GM18507 (cell line): ENCODE results near the gene EEF1A2.

Source experiments
- DNase-seq: peaks from one replicate; pipeline ENCODE4 v3.0.0; 2011; ENCODE audit warnings: low read depth; ENCODE audit not compliant: insufficient read length; ENCODE audit errors: extremely low spot score
- FAIRE-seq: peaks from 2 replicates; lab custom pipeline; 2011; peaks lifted over from hg19 to GRCh38; lab: Jason Lieb, UNC

The EEF1A2 gene

DNA sequence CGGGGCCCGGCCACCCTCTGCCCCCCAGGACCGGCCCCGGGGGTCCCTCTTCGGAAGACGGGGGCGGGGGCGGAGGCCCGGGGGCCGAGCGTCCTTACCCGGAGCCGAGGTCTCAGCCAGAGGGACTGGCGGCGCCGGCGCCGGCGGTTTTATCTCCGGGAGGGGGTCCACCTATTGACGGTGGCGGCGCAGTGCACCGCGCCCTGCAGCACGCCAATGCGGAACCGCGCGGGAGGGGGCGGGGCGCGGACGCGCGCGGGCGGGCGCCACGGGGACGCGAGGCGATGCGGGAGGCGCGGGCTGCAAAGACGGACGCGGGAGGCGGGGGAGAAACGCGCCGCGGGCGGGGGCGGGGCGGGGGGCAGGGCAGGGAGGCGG lies at the start of gene EEF1A2:
Gene EEF1A2, minus strand, starts transcription at position 124 of the 378 bp plus-strand sequence. CDS start 1,320 bp downstream, outside the sequence.
- no peak for DNase-seq
- FAIRE-seq: no peak

DNA sequence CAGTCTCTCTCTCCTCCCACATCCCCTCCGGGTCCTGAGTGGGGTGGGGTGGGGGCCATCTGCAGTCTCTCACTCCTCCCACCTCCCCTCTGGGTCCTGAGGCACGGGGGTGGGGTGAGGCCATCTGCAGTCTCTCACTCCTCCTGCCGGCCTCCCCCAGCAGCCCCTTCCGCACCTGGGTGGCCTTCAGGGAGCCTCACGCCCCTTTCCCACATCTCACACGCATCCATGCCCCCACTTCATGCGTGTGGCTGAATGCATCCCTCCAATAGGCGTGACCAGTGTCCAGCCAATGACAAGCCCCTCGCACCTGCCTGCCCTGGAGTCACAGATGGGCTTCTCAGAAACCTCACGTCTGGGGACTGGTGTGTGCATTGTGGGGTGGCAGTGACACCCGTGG lies 49.7 kb upstream of the EEF1A2 start:
- FAIRE-seq: no peak
- DNase-seq: no peak

DNA sequence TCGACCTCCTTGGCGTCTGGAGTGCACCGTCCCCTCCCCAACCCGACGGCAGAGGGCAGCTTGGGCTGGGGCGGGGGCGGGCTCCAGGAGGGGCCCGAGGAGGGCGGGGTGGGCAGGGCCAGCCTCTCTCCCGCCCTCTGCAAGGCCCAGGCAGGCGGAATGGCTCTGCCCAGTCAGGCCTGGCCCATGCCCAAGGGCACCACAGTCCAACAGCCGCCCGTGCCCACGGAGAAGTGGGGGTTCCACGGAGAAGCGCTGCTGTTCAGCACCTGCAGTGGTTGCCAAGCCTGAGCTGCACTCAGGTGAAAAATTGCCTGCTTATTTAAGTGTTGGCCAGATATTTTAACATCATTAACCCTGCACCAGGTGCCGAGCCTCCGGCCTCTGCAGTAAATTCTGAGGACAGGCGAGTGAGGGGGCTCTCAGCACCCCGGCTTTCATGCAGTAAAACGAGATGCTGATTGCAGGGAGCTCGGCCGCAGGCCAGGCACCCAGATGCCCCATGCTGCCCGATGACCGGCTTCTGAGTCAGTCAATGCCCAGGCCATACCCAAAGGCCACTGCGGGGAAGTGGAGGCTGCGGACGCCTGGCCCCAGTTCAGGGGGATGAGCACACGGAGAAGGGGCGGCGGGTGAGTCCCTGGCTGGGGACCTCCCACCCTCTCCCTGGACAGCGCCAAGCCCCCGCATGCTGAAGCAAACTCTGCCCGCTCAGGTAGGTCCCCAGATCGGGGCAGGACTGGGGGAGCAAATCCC lies 49.0 kb upstream of the EEF1A2 start, which contains the start of gene SRMS:
Gene SRMS, minus strand, starts transcription at position 25 of the 756 bp plus-strand sequence. CDS start 286 bp downstream, outside the sequence.
- FAIRE-seq: no peak

DNA sequence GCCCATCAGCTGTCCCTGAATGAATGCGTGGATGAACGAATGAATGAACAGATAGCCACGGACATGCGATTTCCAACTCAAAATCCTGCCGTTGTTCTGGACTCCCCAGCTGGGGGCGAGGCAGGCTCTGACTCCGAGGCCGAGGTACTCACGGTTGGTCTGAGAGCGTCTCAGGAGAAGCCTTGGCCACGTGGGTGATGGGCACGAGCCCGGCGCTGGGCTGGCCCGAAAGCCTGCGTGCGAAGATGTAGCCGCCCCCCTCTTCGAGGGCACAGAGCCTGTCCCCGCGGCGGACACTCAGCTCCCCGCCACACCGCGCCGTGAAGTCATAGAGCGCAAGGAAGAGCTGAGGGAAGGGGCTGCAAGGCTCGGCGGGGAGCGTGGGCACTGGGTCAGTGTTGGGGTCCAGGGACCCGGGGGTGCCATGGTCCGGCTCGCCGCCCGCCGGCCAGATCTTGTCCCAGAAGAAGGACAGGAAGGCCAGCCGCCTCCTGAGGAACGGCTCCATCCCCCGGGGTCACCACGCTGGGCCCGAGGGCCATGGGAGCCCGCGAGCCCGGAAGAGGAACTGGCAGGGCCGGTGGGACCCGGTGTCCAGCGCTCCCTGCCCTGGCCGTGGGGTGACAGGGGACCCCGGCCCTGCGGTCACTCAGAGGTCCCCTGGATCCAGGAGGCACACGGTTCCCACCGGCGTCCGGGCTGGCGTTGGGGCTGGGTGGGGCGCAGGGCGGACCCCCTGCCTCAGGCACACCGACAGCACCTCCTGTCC lies 48.3 kb upstream of the EEF1A2 start:
- FAIRE-seq: no peak
- no peak for DNase-seq

More for the DNA sequence above, 49.0 kb upstream of the EEF1A2 start, which contains the start of gene SRMS:
- no peak for DNase-seq

DNA sequence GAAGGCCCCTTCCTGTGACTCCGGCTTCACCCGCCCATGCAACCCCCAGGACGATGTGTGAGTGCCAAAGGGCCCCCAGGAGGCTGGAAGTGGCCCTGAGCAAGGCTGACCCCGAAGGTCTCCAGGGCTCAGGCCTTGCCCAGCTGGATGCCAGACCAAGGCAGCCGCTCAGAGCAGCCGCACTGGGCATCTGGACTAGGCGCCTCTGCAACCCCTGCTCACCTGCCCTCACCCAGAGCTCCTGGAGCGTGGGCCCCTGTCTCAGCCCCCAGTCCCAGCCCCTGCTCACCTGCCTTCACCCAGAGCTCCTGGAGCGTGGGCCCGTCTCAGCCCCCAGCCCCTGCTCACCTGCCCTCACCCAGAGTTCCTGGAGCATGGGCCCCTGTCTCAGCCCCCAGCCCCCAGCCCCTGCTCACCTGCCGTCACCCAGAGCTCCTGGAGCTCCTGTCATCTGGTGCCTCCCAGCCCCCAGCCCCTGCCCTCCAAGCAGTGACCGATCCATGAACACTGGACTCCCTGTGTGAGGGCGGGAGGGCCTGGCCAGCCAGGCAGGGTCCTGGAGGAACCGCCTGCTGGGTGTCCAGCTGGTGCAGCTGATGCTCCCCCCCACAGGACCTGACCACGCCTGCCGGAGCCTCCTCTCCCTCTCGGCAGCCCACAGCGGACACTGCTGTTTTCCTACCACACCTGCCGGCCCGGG lies 47.5 kb upstream of the EEF1A2 start:
- FAIRE-seq (no peak), DNase-seq (no peak)

DNA sequence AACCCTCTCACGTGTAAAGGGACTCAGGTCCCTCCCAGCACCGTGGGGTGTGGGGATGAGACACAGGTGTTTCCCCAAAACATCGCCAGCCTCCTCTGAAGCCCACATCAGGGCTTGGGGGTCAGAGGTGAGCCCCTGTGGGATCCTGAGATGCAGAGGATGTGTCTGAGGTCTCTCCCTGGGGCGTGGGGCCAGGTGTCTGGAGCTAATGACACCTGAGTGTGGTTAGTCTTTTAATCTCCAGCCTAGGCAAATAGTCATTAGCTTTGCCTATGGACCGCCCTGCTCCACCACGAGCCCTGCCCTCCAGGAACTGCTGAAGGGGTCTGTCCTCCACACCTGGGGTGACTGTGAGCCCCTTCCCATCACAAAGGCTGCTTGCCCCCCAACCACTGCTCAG lies 46.9 kb upstream of the EEF1A2 start:
- DNase-seq (no peak), FAIRE-seq (no peak)

DNA sequence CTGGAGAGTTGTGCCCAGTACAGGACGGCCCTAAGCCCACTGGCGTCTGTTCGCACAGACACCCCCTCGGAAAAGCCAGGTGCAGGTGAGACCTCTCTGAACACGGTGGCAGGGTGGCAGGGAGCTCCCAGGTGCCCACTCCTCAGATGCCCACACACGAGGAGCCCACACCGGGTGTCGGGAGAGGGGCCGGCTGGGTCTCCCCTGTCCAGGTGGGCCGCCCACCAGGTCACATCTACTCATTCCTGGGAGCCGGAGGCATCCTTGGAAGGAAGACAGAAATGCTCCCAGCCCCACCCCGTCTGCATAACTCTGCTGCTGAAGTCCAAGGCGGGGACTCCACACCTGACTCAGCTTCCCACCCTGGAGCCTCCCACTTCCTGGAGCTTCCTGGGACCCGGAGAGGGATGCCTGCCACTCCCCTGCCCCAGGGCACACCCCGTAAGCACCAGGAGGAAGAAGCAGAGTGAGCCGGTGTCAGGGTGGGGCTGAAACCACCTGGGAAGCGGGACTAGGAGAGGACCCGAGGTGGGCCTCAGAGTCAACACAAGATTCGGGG lies 46.2 kb upstream of the EEF1A2 start:
- DNase-seq (no peak), FAIRE-seq (no peak)

DNA sequence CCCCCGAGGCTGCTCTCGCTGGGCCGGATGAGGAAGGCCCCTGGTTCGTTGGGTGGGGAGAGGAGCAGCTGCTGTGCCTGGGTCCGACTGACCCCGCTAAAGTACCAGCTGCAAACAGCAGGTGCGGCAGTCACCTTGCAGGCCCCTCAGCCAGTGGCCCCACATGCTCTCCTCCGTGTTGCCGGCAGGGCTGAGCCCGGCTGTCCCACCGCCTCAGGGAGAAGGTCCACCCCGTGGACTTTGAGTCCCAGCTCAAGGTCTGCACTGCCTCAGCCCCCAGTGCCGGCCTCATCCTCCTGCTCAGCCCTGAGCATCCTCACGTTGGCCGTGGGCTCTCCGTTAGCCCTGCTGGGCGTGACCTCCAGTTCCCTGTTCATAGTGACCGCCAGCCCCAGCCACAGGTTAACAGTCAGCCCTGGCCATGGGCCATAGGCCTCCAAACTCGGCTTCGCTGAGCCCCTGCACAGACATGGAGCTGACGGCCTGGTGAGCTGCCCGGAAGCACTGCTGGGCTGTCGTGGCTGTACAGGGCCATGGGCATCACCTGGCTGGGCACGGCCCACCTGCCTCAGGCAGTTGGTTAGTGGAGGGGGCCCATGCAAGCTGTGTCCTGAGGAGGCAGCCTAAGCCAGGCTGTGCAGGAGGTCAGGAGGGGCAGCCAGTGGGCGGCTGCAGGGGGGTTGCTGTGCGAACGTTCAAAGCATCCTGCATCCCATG lies 45.5 kb upstream of the EEF1A2 start:
- DNase-seq (no peak), FAIRE-seq (no peak)

DNA sequence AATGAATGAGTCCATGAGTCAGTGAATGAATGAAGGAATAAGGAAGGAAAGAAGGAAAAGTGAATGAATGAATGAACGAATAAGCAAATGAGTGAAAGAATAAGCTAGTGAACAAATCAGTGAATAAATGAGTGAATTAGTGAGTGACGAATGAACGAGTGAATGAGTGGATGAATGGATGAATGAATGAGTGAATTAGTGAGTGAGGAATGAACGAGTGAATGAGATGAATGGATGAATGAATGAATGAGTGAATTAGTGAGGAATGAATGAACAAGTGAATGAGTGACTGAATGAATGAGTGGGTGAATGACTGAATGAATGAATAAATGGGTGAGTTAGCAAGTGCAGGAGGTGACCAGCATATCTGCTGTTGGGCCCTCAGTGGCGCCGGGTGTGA lies 44.9 kb upstream of the EEF1A2 start:
- FAIRE-seq: no peak
- no peak for DNase-seq

DNA sequence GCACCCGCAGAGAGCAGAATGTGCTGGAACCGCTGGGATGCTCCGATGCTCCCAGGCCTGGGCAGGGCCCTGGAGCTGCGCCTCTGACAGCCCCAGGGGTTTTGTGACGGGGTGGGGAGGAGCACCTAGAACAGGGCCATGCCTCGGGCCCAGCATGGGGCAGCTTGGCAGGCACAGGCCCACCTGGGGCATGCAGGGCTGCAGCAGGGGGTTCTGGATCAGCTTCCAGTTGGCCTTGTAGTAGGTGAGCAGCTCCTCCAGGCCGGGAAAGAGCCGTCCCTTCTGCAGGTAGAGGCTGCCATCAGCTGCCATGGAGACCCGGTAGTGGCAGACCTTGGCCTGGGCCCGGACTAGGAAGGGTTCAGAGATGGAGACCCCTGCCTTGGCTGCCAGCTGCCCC lies 44.2 kb upstream of the EEF1A2 start:
- no peak for DNase-seq
- no peak for FAIRE-seq

DNA sequence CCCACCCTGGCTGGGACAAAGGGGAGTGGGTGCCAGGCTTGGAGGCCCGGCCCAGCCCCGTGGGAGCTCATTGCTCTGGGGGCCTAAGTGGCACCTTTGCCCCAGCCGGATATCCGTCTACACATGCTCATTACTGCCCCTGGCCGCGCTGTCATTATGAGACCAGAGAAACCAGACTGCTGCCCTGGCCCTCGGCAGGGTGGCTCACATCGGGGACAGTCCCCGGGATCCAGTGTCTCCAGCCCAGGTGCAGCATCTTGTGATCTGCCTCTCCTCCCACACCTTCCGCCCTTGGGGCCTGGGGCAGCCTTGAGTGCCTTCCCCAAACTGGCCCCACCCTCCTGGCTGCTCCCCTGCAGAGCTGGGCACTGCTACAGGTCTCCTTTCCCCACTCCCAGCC lies 43.8 kb upstream of the EEF1A2 start:
- DNase-seq (peak; percentile 56), FAIRE-seq (peak; percentile 83)

DNA sequence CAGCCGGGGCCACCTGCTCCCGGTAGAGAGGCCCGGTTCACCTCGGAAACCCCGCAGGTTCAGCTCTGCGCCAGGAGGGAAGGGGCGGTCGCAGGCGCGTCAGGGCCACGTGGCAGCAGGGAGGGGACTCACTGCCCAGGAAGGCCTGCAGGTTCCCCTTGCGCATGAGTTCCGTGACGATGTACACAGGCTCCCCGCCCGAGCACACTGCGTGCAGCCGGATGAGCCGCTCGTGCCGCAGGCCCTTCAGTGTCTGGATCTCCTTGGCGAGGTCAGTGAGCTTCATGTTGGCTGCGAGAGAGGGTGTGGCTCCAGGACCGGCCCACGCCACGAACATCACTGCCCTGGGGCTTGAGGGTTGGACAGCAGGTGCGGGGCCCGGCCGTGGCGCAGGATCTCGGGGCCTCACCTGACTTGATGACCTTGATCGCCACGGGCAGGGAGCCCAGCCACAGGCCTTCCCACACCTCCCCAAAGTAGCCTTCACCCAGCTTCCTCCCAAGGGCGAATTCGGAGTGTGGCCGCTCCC lies 43.2 kb upstream of the EEF1A2 start:
- FAIRE-seq (no peak), DNase-seq (no peak)

DNA sequence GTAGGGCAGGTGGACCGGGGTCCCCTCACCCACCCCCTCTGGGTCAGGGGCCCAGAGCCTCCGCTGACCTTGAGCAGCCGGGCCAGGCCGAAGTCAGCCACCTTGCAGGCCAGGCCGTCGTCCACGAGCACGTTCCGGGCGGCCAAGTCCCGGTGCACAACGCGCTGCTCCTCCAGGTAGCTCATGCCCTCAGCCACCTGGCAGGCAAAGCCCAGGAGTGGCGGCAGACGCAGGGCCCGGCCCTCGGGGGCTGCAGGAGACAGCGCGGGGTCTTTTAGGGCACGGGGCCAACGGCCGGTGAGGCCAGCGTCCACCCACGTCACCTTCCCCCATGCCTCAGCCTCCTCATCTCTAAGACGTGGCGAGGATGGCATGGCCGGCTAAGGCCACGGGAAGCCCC lies 42.5 kb upstream of the EEF1A2 start:
- FAIRE-seq (no peak), DNase-seq (no peak)

DNA sequence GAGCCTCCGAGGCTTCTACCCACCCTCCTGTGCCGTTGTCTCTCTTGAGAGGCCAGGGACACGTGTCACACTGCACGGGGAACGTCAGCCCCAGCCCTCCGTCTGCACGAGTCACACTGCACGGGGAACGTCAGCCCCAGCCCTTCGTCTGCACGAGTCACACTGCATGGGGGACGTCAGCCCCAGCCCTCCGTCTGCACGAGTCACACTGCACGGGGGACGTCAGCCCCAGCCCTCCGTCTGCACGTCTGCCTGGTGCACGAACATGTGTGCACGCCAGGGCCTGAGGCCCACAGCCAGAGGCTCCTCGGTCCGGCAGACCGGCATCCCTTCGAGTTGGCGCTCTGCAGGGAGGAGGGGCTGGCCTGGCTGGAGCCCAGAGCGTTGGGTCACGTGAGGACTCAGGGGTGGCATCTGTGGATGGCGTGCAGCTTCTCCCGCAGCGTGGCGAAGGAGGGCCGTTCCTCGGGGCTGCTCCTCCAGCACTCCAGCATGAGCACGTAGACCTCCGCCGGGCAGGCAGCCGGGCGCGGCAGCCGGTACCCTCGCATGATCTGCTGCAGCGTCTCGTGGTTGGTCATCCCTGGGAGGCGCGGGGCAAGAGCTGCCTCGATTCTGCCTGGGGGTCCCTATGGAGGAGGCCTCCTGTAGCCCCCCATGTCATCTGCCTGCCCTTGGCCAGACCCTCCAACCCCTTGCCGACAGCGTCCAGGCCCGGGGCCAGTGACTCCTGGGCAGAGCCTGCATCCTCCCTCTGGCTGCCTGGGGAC lies 41.7 kb upstream of the EEF1A2 start:
- DNase-seq (no peak), FAIRE-seq (no peak)

DNA sequence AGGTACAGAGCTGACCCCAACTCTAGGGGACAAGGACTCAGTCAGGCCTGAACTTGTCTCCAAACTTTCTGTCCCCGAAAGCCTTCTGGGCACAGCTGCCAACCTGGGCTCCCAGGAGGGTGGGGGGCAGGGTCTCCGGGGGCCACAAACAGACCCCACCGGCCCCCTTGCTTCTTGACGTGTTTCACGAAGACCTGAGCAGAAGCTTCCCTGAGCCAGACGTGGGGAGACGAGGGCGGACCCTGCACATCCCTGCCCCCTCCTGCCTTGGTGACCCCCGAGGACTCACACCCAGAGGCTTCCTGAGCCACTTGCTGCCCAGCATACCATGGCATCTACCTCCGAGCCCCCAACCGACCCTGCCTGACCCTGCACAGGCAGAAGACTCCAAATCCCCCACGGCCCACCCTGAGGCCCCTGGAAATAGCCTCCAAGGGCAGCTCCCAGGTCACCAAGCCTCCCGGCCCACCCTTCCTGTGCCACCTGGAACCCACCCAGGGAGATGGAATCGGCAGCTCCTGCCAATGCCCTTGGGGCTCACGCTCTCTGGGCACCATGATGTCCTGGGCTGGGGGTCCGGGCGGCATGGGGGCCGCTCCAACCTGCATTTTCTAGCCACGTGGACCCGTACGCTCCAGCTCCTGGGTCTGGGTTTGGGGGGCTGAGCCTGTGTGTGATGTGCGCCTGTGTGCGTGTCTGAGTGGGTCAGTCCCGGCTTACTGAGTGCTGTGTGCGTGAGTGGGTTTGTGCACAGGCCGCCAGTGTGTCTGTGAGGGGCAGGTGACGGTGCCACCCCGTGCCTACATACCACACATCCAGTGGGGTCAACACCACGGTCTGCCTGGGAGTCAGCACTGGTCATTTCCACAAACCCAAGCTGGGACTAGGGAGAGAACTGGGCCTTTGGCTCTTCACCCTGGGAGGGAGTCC lies 40.8 kb upstream of the EEF1A2 start:
- FAIRE-seq (no peak), DNase-seq (no peak)

DNA sequence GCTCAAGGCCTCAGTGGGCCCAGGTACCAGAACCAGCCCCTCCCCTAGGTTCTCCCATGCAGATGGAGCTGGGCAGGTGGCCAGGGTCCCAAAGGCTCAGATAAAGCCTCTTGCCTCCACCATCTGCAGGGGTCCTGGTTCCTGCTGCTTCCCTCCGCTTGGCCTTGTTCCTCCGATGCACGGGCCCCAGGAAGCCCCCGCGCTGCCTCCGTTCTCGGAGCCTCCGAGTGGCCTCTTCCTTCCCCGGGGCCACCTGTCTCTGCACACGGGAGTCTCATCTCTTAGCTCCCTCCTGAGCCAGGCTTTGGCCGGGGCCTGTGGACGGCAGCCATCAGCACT lies 40.2 kb upstream of the EEF1A2 start:
- FAIRE-seq (no peak), DNase-seq (no peak)

DNA sequence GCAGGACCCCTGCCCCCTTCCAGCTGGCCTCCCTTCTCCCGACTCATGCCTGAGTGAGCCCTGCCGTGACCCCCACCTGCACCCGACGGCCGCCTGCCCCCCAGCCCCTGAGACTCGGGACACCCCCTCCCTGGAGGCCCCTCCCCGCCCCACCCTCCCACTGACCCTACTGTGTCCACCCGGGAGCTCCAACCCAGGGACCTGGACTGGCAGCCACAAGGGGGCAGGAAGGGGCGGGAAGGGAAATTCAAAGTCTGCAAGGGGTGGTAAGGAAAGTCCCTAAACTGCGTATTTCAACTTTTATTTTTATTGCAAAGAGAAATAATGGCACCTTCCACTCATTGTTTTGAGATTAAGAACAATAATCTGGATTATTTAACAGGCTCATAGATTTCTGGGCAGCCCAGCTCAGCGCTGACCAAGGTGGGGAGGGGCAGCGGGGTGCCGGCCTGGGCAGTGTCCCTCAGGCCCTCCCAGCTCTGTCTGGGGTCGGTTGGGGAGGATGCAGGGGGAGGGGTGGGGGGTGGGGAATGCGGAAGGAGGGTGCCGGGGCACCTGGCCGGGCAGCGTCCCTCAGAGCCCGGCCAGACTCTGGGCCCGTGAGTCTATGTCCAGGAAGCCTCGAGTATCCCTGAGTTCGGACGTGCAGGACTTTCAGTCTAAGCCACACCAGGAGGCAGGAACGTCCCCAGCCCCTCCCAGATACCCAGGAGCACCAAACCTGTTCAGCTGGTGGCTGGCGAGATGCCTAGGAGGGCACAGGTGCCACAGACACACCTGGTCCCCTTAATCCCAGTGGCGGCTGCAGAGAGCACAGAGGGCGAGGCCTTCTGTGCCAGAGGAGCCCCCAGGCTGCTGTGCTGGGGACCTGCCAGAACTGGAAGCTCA lies 39.6 kb upstream of the EEF1A2 start:
- FAIRE-seq (peak; percentile 33), DNase-seq (no peak)
